HPDE6-E6E7 (cell line): ENCODE results near the gene F8.

Experiments
- DNase-seq: peaks from one replicate; pipeline ENCODE4 v3.0.0; 2011; ENCODE audit warnings: missing footprints; ENCODE audit errors: extremely low spot score

Gene F8

GRCh38 chrX:155022585-155022984 lies at the start of gene F8:
TSS of gene F8 (minus strand) at chrX:155022723. CDS start at chrX:155022552, 171 bp downstream.
- DNase-seq: no peak

GRCh38 chrX:155071694-155072280 lies 49.3 kb upstream of the F8 start:
- DNase-seq: no peak

- peak; percentile 90 for DNase-seq
These were observed 48.6 kb upstream of the F8 start, which contains the start of the genes BRCC3, CMC4 and MTCP1 for GRCh38 chrX:155070975-155071693. TSS of gene BRCC3 (plus strand) at chrX:155071508. CDS start at chrX:155071528, 20 bp downstream. TSS of gene CMC4 (minus strand) at chrX:155071136. CDS start at chrX:155064023, 7,113 bp downstream. TSS of gene MTCP1 (minus strand) at chrX:155071136. CDS start at chrX:155066010, 5,126 bp downstream.

GRCh38 chrX:155070663-155070974 lies 48.1 kb upstream of the F8 start:
- no peak for DNase-seq

GRCh38 chrX:155070038-155070437 lies 47.5 kb upstream of the F8 start:
- no peak for DNase-seq

- DNase-seq: no peak
These were observed 46.9 kb upstream of the F8 start for GRCh38 chrX:155069414-155069813.

GRCh38 chrX:155068165-155068564 lies 45.6 kb upstream of the F8 start:
- DNase-seq: no peak

GRCh38 chrX:155065035-155065734 lies 42.7 kb upstream of the F8 start:
- DNase-seq: peak; percentile 58

- DNase-seq: no peak
These were observed 39.2 kb upstream of the F8 start for GRCh38 chrX:155061760-155062159.

GRCh38 chrX:155056877-155057792 lies 34.6 kb upstream of the F8 start:
- peak; percentile 63 for DNase-seq

GRCh38 chrX:155056471-155056870 lies 33.9 kb upstream of the F8 start:
- DNase-seq: no peak

GRCh38 chrX:155055494-155055893 lies 33.0 kb upstream of the F8 start:
- DNase-seq: no peak

GRCh38 chrX:155054255-155054654 lies 31.7 kb upstream of the F8 start:
- no peak for DNase-seq

- DNase-seq: no peak
These were observed 31.1 kb upstream of the F8 start for GRCh38 chrX:155053656-155054055.

- no peak for DNase-seq
These were observed 30.4 kb upstream of the F8 start for GRCh38 chrX:155052738-155053498.

- no peak for DNase-seq
These were observed 26.6 kb upstream of the F8 start for GRCh38 chrX:155048977-155049619.

GRCh38 chrX:155046811-155047528 lies 24.4 kb upstream of the F8 start:
- no peak for DNase-seq

GRCh38 chrX:155046129-155046810 lies 23.7 kb upstream of the F8 start:
- DNase-seq: no peak

GRCh38 chrX:155035688-155036087 lies 13.2 kb upstream of the F8 start:
- DNase-seq: no peak
